Fibroblast of skin of right quadriceps (primary cell): ENCODE measurements around the gene SLC35A1.
A peak's percentile ranks its signal among the peaks of the same experiment; 100 is the strongest.
"Not testable (repeated sequence)": the region's sequence is repeated elsewhere in the genome, so short reads cannot be mapped to it uniquely, and the experiment has no call there.

ENCODE experiments used
- DNase-seq: peaks from one replicate; pipeline ENCODE4 v3.0.0-alpha.2; 2013

SLC35A1 gene, protein sequence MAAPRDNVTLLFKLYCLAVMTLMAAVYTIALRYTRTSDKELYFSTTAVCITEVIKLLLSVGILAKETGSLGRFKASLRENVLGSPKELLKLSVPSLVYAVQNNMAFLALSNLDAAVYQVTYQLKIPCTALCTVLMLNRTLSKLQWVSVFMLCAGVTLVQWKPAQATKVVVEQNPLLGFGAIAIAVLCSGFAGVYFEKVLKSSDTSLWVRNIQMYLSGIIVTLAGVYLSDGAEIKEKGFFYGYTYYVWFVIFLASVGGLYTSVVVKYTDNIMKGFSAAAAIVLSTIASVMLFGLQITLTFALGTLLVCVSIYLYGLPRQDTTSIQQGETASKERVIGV

DNA sequence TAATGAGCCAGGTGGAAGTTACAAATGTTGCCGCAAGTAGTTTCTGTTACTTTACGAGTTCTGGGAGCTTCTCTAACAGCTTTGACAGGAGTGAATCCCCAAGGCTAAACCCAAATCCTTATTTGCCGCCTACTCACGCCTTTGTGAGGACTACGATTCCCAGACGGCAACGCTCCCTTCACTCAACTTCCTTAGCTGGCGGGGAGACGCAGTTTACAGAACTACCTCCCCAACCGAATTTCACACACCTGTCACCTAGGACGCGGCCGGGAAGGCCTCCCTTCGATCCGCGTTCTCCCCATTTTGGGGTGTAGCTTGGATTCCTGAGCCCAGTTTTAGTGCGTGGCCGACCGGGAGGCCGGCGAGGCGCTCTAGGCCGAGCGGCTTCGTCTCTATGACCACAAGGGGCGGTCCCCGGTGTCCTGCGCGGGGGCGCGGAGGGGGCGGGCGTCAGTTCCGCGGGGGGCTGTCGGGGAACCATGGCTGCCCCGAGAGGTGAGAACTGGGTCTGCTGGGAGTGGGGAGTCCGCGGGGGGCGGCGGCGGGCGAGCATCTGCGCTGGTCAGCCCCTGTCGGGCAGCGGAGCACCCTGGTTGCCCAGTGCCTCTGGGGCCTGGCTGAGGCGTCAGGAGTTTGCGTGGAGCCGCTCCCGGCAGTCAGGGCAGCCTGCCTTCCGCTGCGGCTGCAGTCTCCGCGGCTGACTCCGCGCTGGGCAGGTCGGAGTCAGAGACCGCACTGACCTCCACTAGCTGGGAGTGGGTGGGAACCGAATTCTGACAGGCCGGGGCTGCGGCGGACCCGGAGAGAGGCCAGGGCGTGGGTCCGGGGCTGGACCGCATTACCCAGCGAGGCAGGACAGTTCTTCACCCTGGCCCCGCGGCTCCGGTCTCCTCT is at the start of gene SLC35A1:
SLC35A1 (plus strand) TSS at position 450 of the 894 bp plus-strand sequence; CDS start at position 480, 30 bp downstream.
- DNase-seq: peak; percentile 80

- no peak for DNase-seq
Observed at GRCh38 chr6:87426789-87427188, 46.0 kb upstream of the SLC35A1 start.

DNA sequence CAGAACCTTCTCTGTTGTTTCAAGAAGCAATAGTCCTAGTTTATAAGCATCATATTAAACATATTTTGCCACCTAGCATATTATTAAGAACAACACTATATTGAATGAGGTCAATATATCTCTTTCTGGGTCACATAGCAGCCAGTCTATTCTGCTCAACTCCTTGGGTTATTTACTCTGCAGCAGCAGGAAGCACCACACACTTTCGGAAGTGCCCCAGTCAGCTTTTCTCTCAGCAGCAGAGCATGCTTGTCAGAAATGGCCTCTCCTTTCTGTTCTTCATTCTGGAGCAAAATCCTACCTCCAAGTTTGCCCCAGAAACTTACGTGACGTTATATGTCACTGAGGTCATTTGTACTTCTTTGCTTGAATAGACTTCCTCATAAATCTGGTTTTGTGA is 42.3 kb upstream of the SLC35A1 start:
- no peak for DNase-seq

- DNase-seq: no peak
Observed at GRCh38 chr6:87431263-87431662, 41.5 kb upstream of the SLC35A1 start.

DNA sequence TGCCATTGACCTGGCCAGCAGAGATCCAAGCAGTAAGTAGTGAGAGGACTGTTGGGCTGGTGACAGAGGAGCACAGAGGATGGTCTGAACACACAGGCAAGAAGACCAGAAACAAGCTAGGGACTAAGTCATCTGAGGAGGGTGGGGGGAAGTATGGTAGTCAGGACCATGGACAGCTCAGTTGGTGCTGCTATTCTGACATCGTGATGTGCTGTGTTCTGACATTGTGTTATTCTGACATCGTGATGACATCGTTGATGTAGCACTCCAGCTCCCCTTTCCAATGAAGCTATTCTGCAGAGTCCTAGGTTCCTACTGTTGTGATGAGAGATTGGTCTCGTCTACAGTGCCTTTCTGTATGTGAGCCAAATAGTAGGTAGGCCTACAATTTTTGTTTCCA is 36.3 kb upstream of the SLC35A1 start:
- DNase-seq: peak; percentile 60

DNA sequence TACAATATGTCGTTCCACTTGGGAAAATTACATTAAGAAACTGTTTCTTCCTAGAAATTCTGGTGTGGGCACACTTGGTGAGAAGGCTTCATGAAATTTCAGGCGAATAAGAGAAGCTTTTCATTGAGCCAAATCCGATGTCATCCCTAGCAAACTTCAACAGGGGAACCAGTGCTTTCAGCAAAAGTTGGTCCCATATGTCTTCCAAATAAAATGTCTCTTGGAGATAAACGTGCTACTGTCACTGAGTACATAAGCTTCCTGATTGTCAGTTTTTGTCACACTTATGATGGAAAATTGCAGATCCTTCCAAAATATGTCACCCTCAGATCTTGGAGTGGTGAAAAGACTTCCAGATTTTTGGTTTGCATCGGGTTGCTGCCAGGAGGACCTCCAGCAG is 31.1 kb upstream of the SLC35A1 start:
- no peak for DNase-seq

DNA sequence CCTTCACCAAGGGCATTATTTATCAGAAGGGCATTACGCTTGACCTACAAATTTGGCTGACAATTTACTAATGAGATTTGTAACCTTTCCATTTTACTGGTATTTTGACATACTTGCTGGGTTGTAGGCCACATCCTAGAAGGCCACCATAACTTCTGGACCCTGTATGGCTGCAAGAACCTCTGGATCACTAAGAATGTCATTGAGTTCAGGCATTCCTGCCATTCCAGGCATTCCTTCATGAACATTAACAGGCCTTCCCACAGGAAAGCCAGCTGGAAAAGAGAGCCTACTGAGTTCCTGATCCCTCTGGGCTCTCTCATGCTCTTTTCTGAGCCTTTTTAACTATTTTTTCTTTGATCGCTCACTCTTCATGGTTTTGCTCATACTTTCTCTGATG is 28.4 kb upstream of the SLC35A1 start:
- DNase-seq: no peak

DNA sequence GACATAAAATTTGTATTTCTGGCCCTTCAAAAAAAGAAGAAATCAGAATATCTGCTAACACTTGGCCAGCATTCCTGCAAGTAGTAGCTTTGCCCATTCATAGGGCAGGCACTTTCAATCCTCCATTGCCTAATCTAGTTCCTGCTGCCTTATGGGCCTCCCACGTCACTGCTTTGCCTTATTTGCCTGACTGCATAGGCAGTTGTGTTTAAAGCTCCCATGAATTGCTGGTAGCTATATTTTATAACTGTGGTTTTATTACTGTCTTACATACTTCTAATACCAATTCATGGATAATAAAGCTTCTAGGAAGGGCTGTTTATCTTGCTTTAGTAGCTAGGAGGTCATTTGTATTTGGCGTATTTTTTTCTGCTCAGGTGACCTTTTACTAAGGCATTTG is 7.7 kb upstream of the SLC35A1 start:
- no peak for DNase-seq

DNA sequence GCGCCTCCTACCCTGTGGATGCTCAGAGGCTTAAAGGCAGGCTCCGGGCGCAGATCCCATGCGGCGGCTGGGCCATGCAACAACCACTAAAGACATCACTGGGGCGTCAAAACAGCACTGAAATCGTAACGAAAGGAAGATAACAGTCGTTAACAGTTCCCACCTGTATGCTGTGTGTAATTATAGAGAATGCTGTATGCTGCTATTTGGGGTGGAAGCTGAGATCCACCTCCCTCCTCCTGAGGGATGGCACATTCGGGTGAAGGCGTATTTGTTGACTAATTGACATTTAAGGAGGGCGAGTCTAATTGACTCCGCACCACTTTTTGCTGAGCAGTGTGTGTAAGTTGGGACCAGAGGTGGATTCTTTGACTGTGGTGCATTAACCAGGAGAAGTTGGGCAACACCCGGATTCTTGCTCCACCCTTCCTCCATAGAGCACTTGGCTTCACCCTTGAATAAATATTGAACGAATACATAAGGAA is 687 bp downstream of the SLC35A1 start:
- DNase-seq: peak; percentile 18

DNA sequence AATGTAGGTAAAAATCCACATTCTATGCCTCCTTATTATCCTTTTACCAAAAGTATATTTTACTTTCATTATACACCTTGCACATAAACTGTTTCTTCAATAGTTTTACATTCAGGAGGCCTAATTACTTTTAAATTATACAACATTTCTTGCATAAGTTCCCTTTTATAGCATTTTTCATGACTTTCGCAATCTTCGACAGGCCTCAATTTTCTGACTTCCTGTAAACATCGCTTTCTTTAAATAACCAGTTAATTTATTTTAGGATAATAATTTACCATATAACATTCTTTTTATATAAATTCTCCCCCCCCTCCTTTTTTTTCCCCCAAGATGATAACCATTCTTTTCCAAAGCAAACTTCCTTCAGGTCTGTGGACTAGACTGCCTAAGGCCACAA is 9.2 kb downstream of the SLC35A1 start:
- DNase-seq: no peak

DNA sequence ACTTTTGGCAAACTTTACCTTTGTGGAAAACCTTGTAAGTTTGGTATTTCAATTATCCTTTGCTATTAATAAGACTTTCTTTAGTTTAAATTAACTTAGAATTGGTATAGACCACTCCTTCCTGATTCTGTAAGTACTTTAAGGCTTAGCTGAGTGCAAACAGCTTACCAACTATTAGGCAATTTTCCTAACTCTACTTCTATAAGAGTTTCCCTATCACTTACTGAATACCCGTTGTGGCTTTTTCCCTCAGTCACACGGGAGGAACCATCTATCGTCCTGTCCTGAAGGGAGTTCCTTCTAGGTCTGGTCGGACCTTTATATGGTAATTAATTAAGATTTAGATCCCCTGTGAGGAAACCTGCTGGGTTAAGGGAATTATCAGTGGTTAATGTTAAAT is 9.6 kb downstream of the SLC35A1 start:
- no peak for DNase-seq

GRCh38 chr6:87483929-87484328 is 11.2 kb downstream of the SLC35A1 start:
- peak; percentile 67 for DNase-seq

DNA sequence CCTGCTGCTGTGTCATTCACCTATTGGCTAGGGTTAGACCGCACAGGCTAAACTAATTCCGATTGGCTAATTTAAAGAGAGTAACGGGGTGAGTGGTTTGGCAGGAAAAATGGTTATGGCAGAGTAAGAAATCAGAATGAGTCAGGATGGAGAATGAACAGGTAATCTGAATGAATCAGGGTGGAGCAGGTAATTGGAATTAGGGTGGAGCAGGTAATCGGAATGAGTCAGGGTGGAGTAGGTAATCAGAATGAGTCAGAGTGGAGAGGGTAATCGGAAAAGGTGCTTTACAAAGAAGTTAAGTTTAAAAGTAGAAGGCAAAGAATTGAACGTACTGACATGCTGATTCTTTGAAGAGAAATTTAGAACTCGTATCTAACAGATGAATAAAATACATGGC is 11.7 kb downstream of the SLC35A1 start:
- no peak for DNase-seq

DNA sequence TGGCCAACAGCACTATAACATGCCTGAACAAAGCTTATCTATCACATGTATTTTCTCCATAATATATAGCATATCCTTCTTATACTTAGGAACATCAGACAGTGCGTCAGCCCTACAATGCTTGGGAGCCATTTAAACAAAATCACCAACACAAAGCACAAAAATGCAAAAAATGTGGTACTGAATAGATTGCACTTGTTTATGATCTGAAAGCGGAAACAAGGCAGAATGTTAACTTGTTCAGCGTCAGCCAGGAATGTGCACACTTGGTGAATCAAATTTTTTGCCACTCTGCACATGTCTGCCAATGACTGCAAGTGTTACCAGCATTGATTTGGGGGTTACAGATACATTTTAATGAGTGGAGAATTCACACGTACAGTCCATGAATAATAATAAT is 14.8 kb downstream of the SLC35A1 start:
- peak; percentile 8 for DNase-seq

GRCh38 chr6:87489326-87489725 is 16.6 kb downstream of the SLC35A1 start:
- not testable (repeated sequence) for DNase-seq

GRCh38 chr6:87494761-87495422 is 22.1 kb downstream of the SLC35A1 start:
- no peak for DNase-seq

- DNase-seq: no peak
Observed at GRCh38 chr6:87498048-87498447, 25.3 kb downstream of the SLC35A1 start.

DNA sequence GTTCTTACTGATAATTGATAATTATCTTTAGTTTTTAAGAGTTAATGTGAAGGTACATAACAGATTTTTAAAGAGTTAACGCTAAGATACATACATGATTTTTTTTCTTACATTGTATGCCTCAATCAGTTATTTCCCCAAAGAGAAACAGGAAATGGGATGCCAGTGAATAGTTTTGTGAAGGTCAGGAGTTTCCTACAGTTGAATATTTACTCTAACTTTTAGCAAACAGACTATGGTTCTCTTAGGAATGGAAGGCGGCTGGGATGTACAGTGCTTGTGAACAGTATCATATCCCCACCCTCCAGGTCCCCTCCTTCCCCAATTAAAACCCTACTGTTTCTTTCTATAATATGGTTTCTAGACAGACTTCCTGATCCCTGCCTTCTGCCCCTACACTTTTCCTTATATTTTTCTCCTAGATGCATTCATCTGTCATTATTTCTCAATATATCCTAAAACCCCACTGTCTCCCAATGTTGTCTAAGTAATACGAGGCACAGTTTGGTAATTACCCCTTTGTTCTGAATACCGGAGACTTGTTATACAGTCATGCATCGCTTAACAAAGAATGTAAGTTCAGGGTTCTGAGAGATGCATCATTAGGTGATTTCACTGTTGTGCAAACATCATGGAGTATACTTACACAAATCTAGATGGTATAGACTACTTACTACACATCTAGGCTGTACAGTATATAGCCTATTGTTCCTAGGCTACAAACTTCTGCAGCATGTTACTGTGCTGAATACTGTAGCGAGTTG is 29.2 kb downstream of the SLC35A1 start:
- no peak for DNase-seq

GRCh38 chr6:87504441-87504840 is 31.7 kb downstream of the SLC35A1 start:
- no peak for DNase-seq

DNA sequence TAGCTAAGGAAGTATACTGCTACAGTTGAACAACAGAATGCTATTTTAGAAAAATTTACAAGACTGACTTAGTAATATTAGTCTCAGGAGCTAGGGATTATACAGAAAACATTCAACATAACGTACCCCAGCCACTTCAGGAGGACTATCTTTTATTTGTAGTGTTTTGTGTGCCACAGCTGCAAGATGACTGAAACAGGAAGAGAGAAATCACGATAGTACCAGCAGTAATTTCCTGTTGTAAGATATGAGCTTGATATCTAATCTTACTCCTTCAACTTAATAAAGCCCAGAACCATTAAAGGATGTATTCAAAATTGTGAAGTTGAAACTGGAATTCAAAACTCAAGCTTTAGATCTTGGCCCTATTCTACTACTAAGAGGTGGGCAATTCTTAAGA is 42.1 kb downstream of the SLC35A1 start:
- DNase-seq: no peak

GRCh38 chr6:87518453-87518852 is 45.7 kb downstream of the SLC35A1 start:
- no peak for DNase-seq

DNA sequence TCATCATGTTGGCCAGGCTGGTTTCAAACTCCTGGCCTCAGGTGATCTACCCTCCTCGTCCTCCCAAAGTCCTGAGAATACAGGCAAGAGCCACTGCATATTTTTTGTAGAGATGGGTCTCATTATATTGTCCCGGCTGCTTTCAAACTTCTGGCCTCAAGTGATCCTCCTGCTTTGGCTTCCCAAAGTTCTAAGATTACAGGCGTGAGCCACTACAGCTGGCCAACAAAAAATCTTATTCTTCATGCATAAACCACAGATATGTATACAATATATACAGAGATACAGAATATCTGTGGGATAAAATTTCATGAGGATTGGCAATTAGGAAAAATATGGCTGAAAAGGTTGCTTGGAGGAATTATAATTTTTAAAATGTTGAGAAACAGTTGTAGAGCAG is 49.9 kb downstream of the SLC35A1 start:
- no peak for DNase-seq

DNA sequence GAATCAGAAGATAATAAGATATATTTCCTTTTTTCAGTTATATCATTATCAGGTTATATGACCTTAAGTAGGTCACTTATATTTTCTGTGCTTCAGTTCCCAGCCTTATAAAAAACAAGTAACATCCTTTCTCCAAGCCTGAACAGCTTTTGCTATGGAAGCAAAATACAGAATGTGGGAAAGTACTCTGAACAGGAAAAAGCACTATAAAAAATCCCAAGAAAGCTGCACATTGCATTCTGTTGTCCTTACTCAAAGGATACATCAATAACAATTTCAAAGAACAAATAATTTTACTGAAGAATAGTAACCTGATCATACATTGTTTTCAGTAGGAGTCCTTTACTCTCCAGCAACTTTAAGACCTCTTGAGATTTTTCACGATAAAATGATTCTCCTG is 56.4 kb downstream of the SLC35A1 start:
- DNase-seq: no peak
